HCT116 (cell line): Measurements from ENCODE around the gene P2RY12. TPM values are rescaled to one million over a fixed set of nuclear protein-coding genes. Genes with fewer than 3 reads are reported as not detected.

Experiments used
- ATAC-seq: fragments of 200-7000 bp; cut with Tn5 transposase; 2 replicates; pipeline ENCODE4 v1.9.1; 2020; ENCODE audit warnings: mild to moderate bottlenecking, moderate library complexity
- BruUV-seq: library from RNA; stranded (reverse); fragments of 400-500 nt; replicated peaks from 2 replicates; lab custom pipeline; 2021; lab: Mats Ljungman, UMichigan
- CTCF ChIA-PET: fragments of 300-600 bp; sonication (Branson Sonifier 250); formaldehyde crosslinking; loops from one replicate; lab custom pipeline; 2021; ENCODE audit warnings: antibody characterized with exemption; lab: Charles Lee
- POLR2A ChIA-PET: fragments of 300-600, 350-600 bp; sonication (Branson Sonifier 250); formaldehyde crosslinking; loops from one replicate; lab custom pipeline; 2021; ENCODE audit warnings: antibody characterized with exemption; lab: Charles Lee
- RAD21 ChIA-PET, 2 experiments: fragments of 300-600 bp; sonication (Branson Sonifier 250); formaldehyde crosslinking; loops; one replicate each; lab custom pipeline; 2023; ENCODE audit warnings: low total read pairs in 2 of 2; ENCODE audit not compliant: uncharacterized antibody in 2 of 2, unreplicated experiment in 2 of 2, low non-redundant PET in 1 of 2; lab: Charles Lee
- DNase-seq: peaks from one replicate; pipeline ENCODE4 v3.0.0-alpha.2; 2010; ENCODE audit warnings: low read depth, low spot score
- H2AFZ ChIP-seq: fragments of 200-600 bp; shearing (Covaris generic), sonication (generic); 2 replicates; pipeline ENCODE4 v1.6.1; 2017; ENCODE audit warnings: low read depth, mixed run types, mixed read lengths, antibody characterized with exemption, low read length; ENCODE audit not compliant: poor library complexity, severe bottlenecking
- H3K27ac ChIP-seq: 2 replicates; pipeline ENCODE4 v1.5.1; 2012; ENCODE audit warnings: low read depth, low read length
- H3K27me3 ChIP-seq: fragments of 200-600 bp; sonication (generic); 2 replicates; pipeline ENCODE4 v1.6.1; 2016; ENCODE audit warnings: mixed run types, low read length, mixed read lengths; ENCODE audit not compliant: insufficient read depth
- H3K36me3 ChIP-seq, 2 experiments: fragments of 200-500 bp in 1 of 2; fragments of 200-600 bp in 1 of 2; sonication (Bioruptor generic) in 1 of 2; sonication (generic) in 1 of 2; 2 replicates each; pipeline versions ENCODE4 v1.5.1 to v1.6.1; 2014 to 2016; ENCODE audit warnings: low read length in 2 of 2, inconsistent platforms in 1 of 2, mixed read lengths in 1 of 2, mixed run types in 1 of 2; ENCODE audit not compliant: insufficient read depth in 2 of 2, control insufficient read depth in 1 of 2
- H3K4me1 ChIP-seq, 2 experiments: fragments of 200-600 bp in 1 of 2; sonication (generic) in 1 of 2; 2 replicates each; pipeline versions ENCODE4 v1.5.1 to v1.6.1; 2012 to 2017; ENCODE audit warnings: low read length in 2 of 2, inconsistent platforms in 1 of 2, mild to moderate bottlenecking in 1 of 2, mixed read lengths in 1 of 2, mixed run types in 1 of 2, moderate library complexity in 1 of 2; ENCODE audit not compliant: insufficient read depth in 2 of 2, control insufficient read depth in 1 of 2
- H3K4me2 ChIP-seq: fragments of 200-600 bp; sonication (generic); 2 replicates; pipeline ENCODE4 v1.6.1; 2017; ENCODE audit warnings: mixed run types, low read length, mixed read lengths
- H3K4me3 ChIP-seq, 2 experiments: fragments of 200-600 bp in 1 of 2; sonication (generic) in 1 of 2; replicated peaks in 1 of 2; 2 replicates each; pipeline ENCODE4 v1.5.1; 2011 to 2016; ENCODE audit warnings: low read length in 2 of 2, control low read depth in 1 of 2, low read depth in 1 of 2, mild to moderate bottlenecking in 1 of 2, mixed read lengths in 1 of 2, mixed run types in 1 of 2
- H3K79me2 ChIP-seq: fragments of 200-600 bp; sonication (generic); 2 replicates; pipeline ENCODE4 v1.6.1; 2017; ENCODE audit warnings: mild to moderate bottlenecking, mixed run types, low read length, moderate library complexity, mixed read lengths; ENCODE audit not compliant: insufficient read depth
- H3K9ac ChIP-seq: fragments of 200-600 bp; sonication (generic); 2 replicates; pipeline ENCODE4 v1.6.1; 2016; ENCODE audit warnings: low read length, mixed read lengths
- H3K9me2 ChIP-seq: fragments of 200-600 bp; sonication (generic), shearing (Covaris generic); 2 replicates; pipeline ENCODE4 v1.6.1; 2017; ENCODE audit warnings: mixed run types, mild to moderate bottlenecking, moderate library complexity; ENCODE audit not compliant: insufficient read depth
- H3K9me3 ChIP-seq, 2 experiments: fragments of 200-500 bp in 1 of 2; fragments of 200-600 bp in 1 of 2; sonication (Bioruptor generic) in 1 of 2; sonication (generic) in 1 of 2; 2 replicates each; pipeline ENCODE4 v1.6.1; 2014 to 2017; ENCODE audit warnings: low read length in 2 of 2, mixed read lengths in 2 of 2, inconsistent platforms in 1 of 2, low read depth in 1 of 2, mild to moderate bottlenecking in 1 of 2, mixed run types in 1 of 2, moderate library complexity in 1 of 2; ENCODE audit not compliant: control insufficient read depth in 1 of 2, insufficient read depth in 1 of 2
- H4K20me1 ChIP-seq: fragments of 200-600 bp; sonication (generic), shearing (Covaris generic); 2 replicates; pipeline ENCODE4 v1.6.1; 2017; ENCODE audit warnings: mixed run types, mild to moderate bottlenecking, moderate library complexity; ENCODE audit not compliant: insufficient read depth
- CBX3 ChIP-seq: IDR thresholded peaks from 2 replicates; pipeline ENCODE4 v1.6.1; 2012; ENCODE audit warnings: low read depth
- CEBPB ChIP-seq: IDR thresholded peaks from 2 replicates; pipeline ENCODE4 v1.6.1; 2012; ENCODE audit warnings: low read depth
- EGR1 ChIP-seq: IDR thresholded peaks from 2 replicates; pipeline ENCODE4 v1.6.1; 2012; ENCODE audit warnings: low read depth
- POLR2A ChIP-seq: IDR thresholded peaks from 2 replicates; pipeline ENCODE4 v1.7.0; 2011; ENCODE audit warnings: borderline replicate concordance; ENCODE audit not compliant: insufficient read depth, insufficient read length; ENCODE audit errors: extremely low read depth
- RAD21 ChIP-seq: IDR thresholded peaks from 2 replicates; pipeline ENCODE4 v1.6.1; 2012; ENCODE audit warnings: low read depth, mild to moderate bottlenecking
- REST ChIP-seq: IDR thresholded peaks from 2 replicates; pipeline ENCODE4 v1.6.1; 2012; ENCODE audit warnings: low read depth
- SIN3A ChIP-seq: IDR thresholded peaks from 2 replicates; pipeline ENCODE4 v1.6.1; 2012; ENCODE audit warnings: low read depth
- SP1 ChIP-seq: IDR thresholded peaks from 2 replicates; pipeline ENCODE4 v1.6.1; 2012; ENCODE audit warnings: low read depth
- SRF ChIP-seq: IDR thresholded peaks from 2 replicates; pipeline ENCODE4 v1.6.1; 2012; ENCODE audit warnings: low read depth
- TCF7L2 ChIP-seq: IDR thresholded peaks from 2 replicates; pipeline ENCODE4 v1.7.0; 2011; ENCODE audit warnings: borderline replicate concordance, inconsistent platforms; ENCODE audit not compliant: insufficient read depth, insufficient read length; ENCODE audit errors: extremely low read depth
- ZNF274 ChIP-seq: fragments of 200-500 bp; sonication (Bioruptor generic); IDR thresholded peaks from 2 replicates; pipeline ENCODE4 v1.6.1; 2014; ENCODE audit warnings: mild to moderate bottlenecking, low read depth, low read length, inconsistent platforms
- intact Hi-C: fragments of 100-400 bp; cut with micrococcal nuclease; formaldehyde crosslinking; loops from 2 replicates; pipeline ENCODE4 v1.10.0; 2022
- total RNA-seq: library from RNA; stranded (reverse); gene quantifications from one replicate; pipeline ENCODE4 v1.2.1, GENCODE V29; 2021; ENCODE audit not compliant: unreplicated experiment
- TF ChIP-seq, protein P1 (sequence below): IDR thresholded peaks from 2 replicates; pipeline ENCODE4 v1.6.1; 2012
- TF ChIP-seq, protein P2 (sequence below): IDR thresholded peaks from 2 replicates; pipeline ENCODE4 v1.6.1; 2011; ENCODE audit warnings: mild to moderate bottlenecking, low read length, moderate library complexity; ENCODE audit not compliant: insufficient replicate concordance; ENCODE audit errors: extremely low read depth

Gene P2RY12
- total RNA-seq, 1 experiment from 2014 or later, result not detected

GRCh38 chr3:151314593-151314992 is 70.0 kb downstream of the P2RY12 start (continued):
- TF ChIP-seq, protein P1, sequence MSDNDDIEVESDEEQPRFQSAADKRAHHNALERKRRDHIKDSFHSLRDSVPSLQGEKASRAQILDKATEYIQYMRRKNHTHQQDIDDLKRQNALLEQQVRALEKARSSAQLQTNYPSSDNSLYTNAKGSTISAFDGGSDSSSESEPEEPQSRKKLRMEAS, result no peak
- no peak for TF ChIP-seq SP1
- TF ChIP-seq REST, result no peak
- TF ChIP-seq EGR1, result no peak

DNA sequence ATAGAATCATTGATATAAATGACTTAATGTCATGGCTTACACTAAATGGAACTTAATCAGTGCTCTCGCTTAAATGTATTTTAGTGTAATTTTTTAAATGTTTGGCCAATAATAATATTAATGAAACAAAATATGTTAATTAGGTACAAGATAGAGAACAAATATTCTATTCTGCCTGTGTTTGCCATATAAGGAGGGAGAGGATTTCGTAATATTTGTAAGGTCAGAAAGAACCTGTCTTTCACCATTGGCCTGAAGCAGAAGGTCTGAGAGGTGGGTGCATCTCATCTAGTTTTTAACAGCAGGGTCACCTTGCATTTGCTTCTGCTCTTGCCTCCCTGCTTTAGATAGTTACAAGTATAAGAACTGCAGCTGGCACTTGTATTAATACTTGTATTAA is 70.4 kb downstream of the P2RY12 start:
- RAD21 ChIA-PET, result no interaction called here
- Histone ChIP-seq H3K79me2 (no peaks in the 10 kb centered on the region), H3K36me3 (no peaks in the 10 kb centered on the region), H4K20me1 (no peaks in the 10 kb centered on the region), H3K27ac (no peak overlapping the region), H3K9me2 (no peaks in the 10 kb centered on the region), H3K9me3 (no peaks in the 10 kb centered on the region), H3K4me1 (peaks cover 42 to 50% of the 10 kb centered on the region in 2 experiments), H3K4me3 (no peak overlapping the region), H3K27me3 (no peaks in the 10 kb centered on the region), H3K4me2 (no peak overlapping the region), H3K9ac (no peak overlapping the region), H2AFZ (no peak overlapping the region)
- DNase-seq (no peak), ATAC-seq (no peak)
- intact Hi-C loops, result no loop called here
- CTCF ChIA-PET, result interaction anchor here (1.5 kb wide), 1 partner anchor 13 kb away, joined by 4 read pairs; no protein-coding TSS in a partner anchor
- TF ChIP-seq CBX3, result no peak
- TF ChIP-seq SIN3A, result no peak
- TF ChIP-seq TCF7L2, result no peak
- TF ChIP-seq, protein P2, sequence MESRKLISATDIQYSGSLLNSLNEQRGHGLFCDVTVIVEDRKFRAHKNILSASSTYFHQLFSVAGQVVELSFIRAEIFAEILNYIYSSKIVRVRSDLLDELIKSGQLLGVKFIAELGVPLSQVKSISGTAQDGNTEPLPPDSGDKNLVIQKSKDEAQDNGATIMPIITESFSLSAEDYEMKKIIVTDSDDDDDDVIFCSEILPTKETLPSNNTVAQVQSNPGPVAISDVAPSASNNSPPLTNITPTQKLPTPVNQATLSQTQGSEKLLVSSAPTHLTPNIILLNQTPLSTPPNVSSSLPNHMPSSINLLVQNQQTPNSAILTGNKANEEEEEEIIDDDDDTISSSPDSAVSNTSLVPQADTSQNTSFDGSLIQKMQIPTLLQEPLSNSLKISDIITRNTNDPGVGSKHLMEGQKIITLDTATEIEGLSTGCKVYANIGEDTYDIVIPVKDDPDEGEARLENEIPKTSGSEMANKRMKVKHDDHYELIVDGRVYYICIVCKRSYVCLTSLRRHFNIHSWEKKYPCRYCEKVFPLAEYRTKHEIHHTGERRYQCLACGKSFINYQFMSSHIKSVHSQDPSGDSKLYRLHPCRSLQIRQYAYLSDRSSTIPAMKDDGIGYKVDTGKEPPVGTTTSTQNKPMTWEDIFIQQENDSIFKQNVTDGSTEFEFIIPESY, result no peak
- no peak for TF ChIP-seq ZNF274
- TF ChIP-seq, protein P1, result no peak
- TF ChIP-seq RAD21, result no peak
- TF ChIP-seq SRF, result peak; percentile 69
- TF ChIP-seq POLR2A, result no peak
- 0 out of 2 replicates have a peak, but pooled peaks have one; percentile 46 for TF ChIP-seq CEBPB
- POLR2A ChIA-PET, result interaction anchor here (1.0 kb wide), 1 partner anchor 9 kb away, joined by 4 read pairs; no protein-coding TSS in a partner anchor
- BruUV-seq, result no TSS peak
